Epithelial cell of proximal tubule (primary cell): ENCODE results near the gene SPX. TPM values are rescaled to one million over a fixed set of nuclear protein-coding genes. Genes with fewer than 3 reads are reported as not detected.

Experiments used
- DNase-seq: peaks from one replicate; pipeline ENCODE4 v3.0.0-alpha.2; 2011; ENCODE audit warnings: low read depth
- H3K4me3 ChIP-seq: 2 replicates; pipeline ENCODE4 v1.5.1; 2011; ENCODE audit warnings: low read depth, mild to moderate bottlenecking, low read length
- CTCF ChIP-seq: conservative IDR thresholded peaks from 2 replicates; pipeline ENCODE4 v1.5.1; 2012; ENCODE audit warnings: low read depth, mild to moderate bottlenecking, low read length
- total RNA-seq: library from RNA; depleted of rRNA; stranded (reverse); fragments of >200 nt; gene quantifications from 2 replicates; pipeline ENCODE4 v1.2.3, GENCODE V29; 2015

SPX gene
- total RNA-seq, 1 donor from 2014 or later = 2.1 TPM

- TF ChIP-seq CTCF = no peak
- DNase-seq = no peak
- no peak overlapping the region for H3K4me3 ChIP-seq
Measured at GRCh38 chr12:21516281-21516680, 9.8 kb upstream of the SPX start.

- no peak for DNase-seq
- TF ChIP-seq CTCF = no peak
- no peak overlapping the region for H3K4me3 ChIP-seq
Measured at GRCh38 chr12:21518451-21518850, 7.6 kb upstream of the SPX start.

- no peak overlapping the region for H3K4me3 ChIP-seq
- no peak for DNase-seq
- TF ChIP-seq CTCF = no peak
Measured at GRCh38 chr12:21521541-21521940, 4.6 kb upstream of the SPX start.

- no peak overlapping the region for H3K4me3 ChIP-seq
- DNase-seq = no peak
- no peak for TF ChIP-seq CTCF
Measured at GRCh38 chr12:21523148-21523547, 2.9 kb upstream of the SPX start.

GRCh38 chr12:21526721-21527345 is 737 bp downstream of the SPX start:
- TF ChIP-seq CTCF = no peak
- peak overlapping the region; percentile 81 for H3K4me3 ChIP-seq
- peak; percentile 25 for DNase-seq

- peak overlapping the region; percentile 81 for H3K4me3 ChIP-seq
- TF ChIP-seq CTCF = peak; percentile 4
- no peak for DNase-seq
Measured at GRCh38 chr12:21527451-21528180, 1.5 kb downstream of the SPX start.

- H3K4me3 ChIP-seq = peak overlapping the region; percentile 81
- TF ChIP-seq CTCF = no peak
- DNase-seq = peak; percentile 85
Measured at GRCh38 chr12:21528953-21529352, 2.9 kb downstream of the SPX start.
